Large intestine (tissue), 3 donors: ENCODE measurements around the gene FRK. TPM values are rescaled to one million over a fixed set of nuclear protein-coding genes. Genes with fewer than 3 reads are reported as not detected.

ENCODE experiments used
- DNase-seq, 2 donors: peaks; one replicate each; pipeline versions ENCODE4 v3.0.0 to v3.0.0-alpha.2; 2013
- H3K27ac ChIP-seq: one replicate; pipeline ENCODE4 v1.5.1; 2013; ENCODE audit warnings: low read length
- H3K27me3 ChIP-seq: 2 replicates; pipeline ENCODE4 v1.6.1; 2013; ENCODE audit warnings: low read length; ENCODE audit not compliant: control insufficient read depth, insufficient read depth
- H3K36me3 ChIP-seq: 2 replicates; pipeline ENCODE4 v1.6.1; 2013; ENCODE audit warnings: low read length; ENCODE audit not compliant: control insufficient read depth, insufficient read depth
- H3K4me1 ChIP-seq: one replicate; pipeline ENCODE4 v1.6.1; 2013; ENCODE audit warnings: low read length; ENCODE audit not compliant: control insufficient read depth, insufficient read depth
- H3K4me3 ChIP-seq: one replicate; pipeline ENCODE4 v1.5.1; 2013; ENCODE audit warnings: low read length
- H3K9me3 ChIP-seq: one replicate; pipeline ENCODE4 v1.6.1; 2013; ENCODE audit warnings: mild to moderate bottlenecking, low read depth, low read length, moderate library complexity; ENCODE audit not compliant: control insufficient read depth
- WGBS: methylation state at CpG from one replicate; pipeline ENCODE4 v1.1.5; 2013; ENCODE audit warnings: low lambda C conversion rate; ENCODE audit not compliant: insufficient coverage; 5-methylcytosine and 5-hydroxymethylcytosine counted together
- polyA plus RNA-seq: library from polyadenylated mRNA; unstranded; fragments of 120-200 nt; gene quantifications from one replicate; pipeline ENCODE4 v1.2.1, GENCODE V29; 2013

FRK gene
- polyA plus RNA-seq, 1 donor, result 10.7 TPM

DNA sequence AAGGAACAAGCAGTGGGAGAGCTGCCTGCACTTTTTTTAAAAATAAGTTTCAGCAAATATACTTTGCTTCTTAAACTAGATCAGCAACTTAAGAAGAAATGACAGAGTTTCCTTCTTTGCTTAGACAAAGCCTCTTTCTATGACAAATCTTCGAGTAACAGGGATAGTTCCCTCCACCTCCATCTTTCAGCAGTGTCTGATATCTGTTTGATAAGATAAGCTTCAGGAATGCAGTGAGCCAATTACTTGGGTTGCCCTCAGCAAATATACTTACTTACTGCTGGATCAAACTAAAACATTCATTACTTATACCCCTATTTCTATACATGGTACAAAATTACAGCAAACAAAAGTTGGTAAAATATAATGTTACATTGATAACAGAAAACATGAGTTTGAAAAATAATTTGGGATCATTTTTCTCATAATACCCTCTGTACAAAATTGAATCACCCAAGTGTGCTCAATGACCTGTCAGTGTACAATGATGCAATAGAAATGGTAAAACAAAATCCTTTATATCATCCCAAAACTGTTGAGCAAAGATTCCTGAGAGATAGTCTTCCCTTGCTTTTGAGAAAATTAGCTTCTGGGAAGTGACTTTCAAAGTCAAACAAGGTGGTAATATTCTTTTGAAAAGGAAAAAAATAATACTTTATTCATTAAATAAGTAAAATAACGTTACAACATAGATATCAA is 24.5 kb downstream of the FRK start:
- peaks cover 2% of the 10 kb centered on the region for H3K36me3 ChIP-seq
- H3K4me3 ChIP-seq, result no peak overlapping the region
- H3K9me3 ChIP-seq, result no peaks in the 10 kb centered on the region
- DNase-seq, result no peak
- H3K27me3 ChIP-seq, result no peaks in the 10 kb centered on the region
- WGBS, result no CpG with 5 or more reads among the region's 2 CpGs
- H3K27ac ChIP-seq, result no peak overlapping the region
- H3K4me1 ChIP-seq, result no peaks in the 10 kb centered on the region

DNA sequence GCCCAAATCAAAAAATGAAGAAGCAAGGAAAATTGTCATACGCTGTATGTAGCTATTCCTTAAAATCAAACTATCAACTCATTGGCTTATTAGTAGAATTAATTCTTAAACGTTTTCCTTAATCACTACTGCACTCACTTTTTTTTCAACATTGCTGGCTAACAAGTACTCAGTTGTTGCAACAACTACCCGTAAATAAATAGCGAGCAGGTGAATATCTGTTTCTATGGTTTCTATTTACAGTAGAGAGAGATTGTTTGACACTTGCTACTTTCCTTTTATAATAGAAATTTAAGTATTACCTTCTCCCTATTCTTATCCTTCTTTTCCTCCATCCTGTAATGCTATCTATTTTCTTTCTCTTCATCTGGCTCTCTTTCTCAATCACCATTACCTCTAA is 25.1 kb downstream of the FRK start:
- H3K27ac ChIP-seq, result no peak overlapping the region
- H3K4me3 ChIP-seq, result no peak overlapping the region
- no peak for DNase-seq
- no peaks in the 10 kb centered on the region for H3K27me3 ChIP-seq
- peaks cover 2% of the 10 kb centered on the region for H3K36me3 ChIP-seq
- 88% methylated on average over 4 of the region's 4 CpGs for WGBS
- H3K9me3 ChIP-seq, result no peaks in the 10 kb centered on the region
- peaks cover 3% of the 10 kb centered on the region for H3K4me1 ChIP-seq

DNA sequence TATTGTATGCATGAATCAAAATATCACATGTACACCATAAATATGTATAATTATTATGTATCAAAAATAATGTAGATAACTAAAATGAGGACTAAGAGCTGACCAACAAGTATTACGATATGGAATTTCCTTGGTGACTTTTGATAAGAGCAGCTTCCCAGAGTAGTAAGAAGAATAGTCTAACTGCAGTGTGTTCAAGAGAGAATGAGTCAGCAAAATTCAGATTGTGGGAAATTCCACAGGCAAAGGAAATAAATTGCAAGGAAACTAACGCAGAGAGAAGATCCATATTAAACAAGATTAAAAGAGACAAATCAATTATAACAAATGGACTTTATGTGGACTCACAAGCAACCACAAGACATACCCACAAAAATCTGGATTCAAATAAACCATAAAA is 26.4 kb downstream of the FRK start:
- H3K9me3 ChIP-seq, result no peaks in the 10 kb centered on the region
- DNase-seq, result no peak
- H3K4me3 ChIP-seq, result no peak overlapping the region
- no peaks in the 10 kb centered on the region for H3K27me3 ChIP-seq
- peaks cover 2% of the 10 kb centered on the region for H3K36me3 ChIP-seq
- no peak overlapping the region for H3K27ac ChIP-seq
- 48% methylated on average over 2 of the region's 2 CpGs for WGBS
- peaks cover 4% of the 10 kb centered on the region for H3K4me1 ChIP-seq

DNA sequence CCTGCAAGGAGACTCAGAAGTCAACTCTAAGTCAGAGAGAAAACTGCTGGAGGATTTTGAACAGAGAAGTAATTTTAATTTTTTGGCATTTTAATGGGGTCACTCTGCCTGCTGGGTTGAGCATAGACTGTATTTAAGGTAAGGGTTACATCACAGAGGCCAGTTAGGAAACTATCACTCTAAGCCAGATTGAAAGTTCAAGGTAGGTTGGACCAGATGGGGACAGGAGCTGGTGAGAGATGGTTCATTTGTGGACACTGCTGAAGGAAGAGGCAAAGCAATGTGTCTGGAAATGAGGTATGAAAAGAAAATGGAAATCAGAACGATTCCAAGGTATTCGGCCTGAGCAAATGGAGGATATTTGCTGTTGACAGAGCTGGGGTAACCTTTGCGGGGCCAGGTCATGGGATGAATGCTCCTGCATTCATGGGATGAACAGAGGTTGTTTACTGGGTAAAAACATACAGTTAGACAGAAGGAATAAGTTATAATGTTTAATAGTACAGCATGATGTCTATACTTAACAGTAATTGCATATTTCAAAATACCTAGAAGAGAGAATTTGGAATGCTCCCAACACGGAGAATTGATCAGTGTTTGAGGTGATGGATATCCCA is 26.9 kb downstream of the FRK start:
- Histone ChIP-seq H3K36me3 (no peaks in the 10 kb centered on the region), H3K9me3 (no peaks in the 10 kb centered on the region), H3K4me3 (no peak overlapping the region), H3K27ac (no peak overlapping the region), H3K4me1 (peaks cover 4% of the 10 kb centered on the region), H3K27me3 (no peaks in the 10 kb centered on the region)
- DNase-seq, result no peak
- WGBS, result 92% methylated on average over 3 of the region's 4 CpGs

DNA sequence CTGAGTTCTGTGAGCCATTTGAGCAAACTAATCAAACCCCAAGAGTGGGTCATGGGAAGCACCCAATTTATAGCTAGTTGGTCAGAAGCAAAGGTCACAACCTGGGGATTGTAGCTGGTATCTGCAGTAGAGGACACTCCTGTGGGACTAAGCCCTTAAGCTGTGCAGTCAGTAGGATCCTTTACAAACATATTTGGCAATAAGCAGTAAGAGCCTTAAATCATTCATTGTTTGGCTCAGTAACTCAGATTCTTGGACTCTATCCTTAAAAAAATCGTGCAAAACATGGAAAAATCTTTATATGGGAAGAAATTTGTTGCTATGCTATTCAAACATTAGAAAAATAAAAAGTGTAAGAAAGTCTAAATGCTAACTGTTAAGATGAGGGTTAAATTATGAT is 29.9 kb downstream of the FRK start:
- DNase-seq, result no peak
- no peaks in the 10 kb centered on the region for H3K9me3 ChIP-seq
- H3K27ac ChIP-seq, result no peak overlapping the region
- H3K27me3 ChIP-seq, result no peaks in the 10 kb centered on the region
- WGBS, result no CpG with 5 or more reads among the region's 1 CpG
- H3K4me1 ChIP-seq, result peaks cover 4% of the 10 kb centered on the region
- H3K36me3 ChIP-seq, result no peaks in the 10 kb centered on the region
- no peak overlapping the region for H3K4me3 ChIP-seq

DNA sequence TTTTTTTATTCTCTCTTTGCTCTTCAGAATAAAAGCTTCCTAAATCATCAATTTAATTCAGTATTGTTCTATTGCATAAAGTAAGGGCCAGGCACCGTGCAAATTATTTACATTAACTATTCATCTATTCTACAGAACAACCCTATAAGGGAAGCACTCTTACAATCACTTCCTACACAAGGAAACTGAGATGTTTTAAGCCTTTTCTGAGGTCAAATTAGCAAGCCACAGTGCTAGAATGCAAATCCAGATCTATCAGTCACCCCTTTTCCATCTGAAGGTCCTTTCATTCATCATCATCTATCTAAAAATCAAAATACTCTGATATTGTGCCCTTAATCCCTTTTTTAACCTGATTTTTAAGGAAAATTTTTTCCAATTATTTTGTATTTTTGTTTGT is 31.2 kb downstream of the FRK start:
- 80% methylated on average over 1 of the region's 1 CpG for WGBS
- Histone ChIP-seq H3K27me3 (no peaks in the 10 kb centered on the region), H3K27ac (no peak overlapping the region), H3K4me1 (peaks cover 4% of the 10 kb centered on the region), H3K9me3 (no peaks in the 10 kb centered on the region), H3K4me3 (no peak overlapping the region), H3K36me3 (no peaks in the 10 kb centered on the region)
- no peak for DNase-seq

DNA sequence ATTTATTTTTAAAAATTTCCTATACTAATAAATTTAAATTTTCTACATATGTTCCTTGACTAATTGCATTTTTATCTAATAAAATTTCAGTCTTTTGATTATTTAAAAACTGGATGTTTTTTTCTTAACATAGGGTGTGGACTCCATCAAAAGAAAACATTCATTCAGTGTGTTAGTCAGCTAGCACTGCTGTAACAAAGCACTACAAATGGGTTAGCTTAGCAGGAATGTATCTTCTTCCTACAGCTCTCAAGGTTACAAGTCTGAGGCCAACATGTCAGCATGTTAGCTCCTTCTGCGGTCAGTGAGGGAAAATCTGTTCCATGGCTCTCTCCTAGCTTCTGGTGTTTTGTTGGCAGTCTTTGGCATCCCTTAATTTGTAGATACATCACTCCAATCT is 32.5 kb downstream of the FRK start:
- Histone ChIP-seq H3K27ac (no peak overlapping the region), H3K4me3 (no peak overlapping the region), H3K4me1 (peaks cover 4% of the 10 kb centered on the region), H3K36me3 (no peaks in the 10 kb centered on the region), H3K27me3 (no peaks in the 10 kb centered on the region), H3K9me3 (no peaks in the 10 kb centered on the region)
- no peak for DNase-seq
- WGBS, result no CpG with 5 or more reads among the region's 1 CpG

DNA sequence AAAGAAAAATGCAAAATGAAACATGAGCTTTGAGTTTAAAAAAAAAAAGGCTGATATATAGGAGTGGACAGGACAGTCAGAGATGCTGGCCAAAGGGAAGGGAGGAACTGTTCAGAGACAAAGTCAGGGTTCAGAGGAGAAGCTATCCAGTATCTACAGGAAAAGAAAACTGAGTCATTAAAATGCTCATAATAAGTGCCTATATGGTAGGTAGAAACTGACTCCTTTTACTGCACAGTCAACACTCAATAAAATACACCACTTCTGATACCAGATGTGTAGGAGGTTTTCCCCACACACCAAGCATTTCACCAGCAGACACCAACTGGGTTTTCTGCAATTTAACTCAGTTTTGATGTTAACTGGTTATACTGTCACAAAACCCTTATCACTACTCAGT is 32.9 kb downstream of the FRK start:
- Histone ChIP-seq H3K9me3 (no peaks in the 10 kb centered on the region), H3K4me3 (no peak overlapping the region), H3K4me1 (peaks cover 4% of the 10 kb centered on the region), H3K36me3 (no peaks in the 10 kb centered on the region), H3K27me3 (no peaks in the 10 kb centered on the region), H3K27ac (no peak overlapping the region)
- DNase-seq, result no peak

DNA sequence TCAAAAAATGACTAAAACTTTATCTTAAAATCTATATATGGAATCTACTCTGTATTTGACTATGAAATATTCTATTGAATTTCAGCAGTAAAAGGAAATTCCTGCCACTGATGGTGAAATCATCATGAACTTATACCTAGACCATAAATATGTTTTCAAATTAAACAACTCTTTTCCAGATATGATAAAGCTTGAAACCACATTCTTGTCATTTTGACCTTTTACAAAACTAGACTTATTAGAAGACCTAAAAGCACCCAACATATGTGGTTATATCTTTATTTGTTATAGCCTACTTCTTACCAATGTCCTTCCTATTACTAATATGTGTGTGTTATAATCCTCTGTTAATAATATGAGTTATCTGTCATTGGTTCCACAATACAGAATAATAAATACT is 35.3 kb downstream of the FRK start:
- Histone ChIP-seq H3K4me3 (no peak overlapping the region), H3K27me3 (no peaks in the 10 kb centered on the region), H3K27ac (no peak overlapping the region), H3K4me1 (no peaks in the 10 kb centered on the region), H3K9me3 (no peaks in the 10 kb centered on the region), H3K36me3 (no peaks in the 10 kb centered on the region)
- DNase-seq, result no peak

DNA sequence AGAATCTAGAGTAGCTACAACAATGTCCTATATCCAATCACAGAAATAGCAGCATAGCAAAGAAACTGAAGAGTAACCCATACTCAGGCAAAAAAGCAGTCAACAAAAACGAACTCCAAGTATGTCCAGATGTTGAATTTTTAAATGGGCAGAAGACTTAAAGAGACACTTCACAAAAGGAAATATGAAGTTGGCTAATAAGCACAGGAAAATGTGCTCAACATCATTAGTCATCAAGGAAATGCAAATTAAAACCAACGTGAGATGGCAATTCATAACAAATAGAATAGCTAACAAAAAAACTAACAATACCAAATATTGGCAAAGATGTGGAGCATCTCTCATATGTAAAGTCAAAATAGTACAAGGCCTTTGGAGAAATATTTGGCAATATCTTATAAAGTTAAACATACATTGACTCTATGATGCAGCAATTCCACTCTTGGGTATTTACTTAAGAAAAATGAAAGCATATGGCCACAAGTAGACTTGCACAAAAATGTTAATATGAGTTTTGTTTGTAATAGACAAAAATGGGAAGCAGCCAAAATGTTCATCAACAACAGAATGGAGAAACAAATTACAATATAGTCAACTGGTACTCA is 37.7 kb downstream of the FRK start:
- WGBS, result 83% methylated on average over 1 of the region's 2 CpGs
- no peak for DNase-seq
- Histone ChIP-seq H3K4me3 (no peak overlapping the region), H3K36me3 (no peaks in the 10 kb centered on the region), H3K4me1 (peaks cover 6% of the 10 kb centered on the region), H3K27me3 (no peaks in the 10 kb centered on the region), H3K9me3 (no peaks in the 10 kb centered on the region), H3K27ac (no peak overlapping the region)

DNA sequence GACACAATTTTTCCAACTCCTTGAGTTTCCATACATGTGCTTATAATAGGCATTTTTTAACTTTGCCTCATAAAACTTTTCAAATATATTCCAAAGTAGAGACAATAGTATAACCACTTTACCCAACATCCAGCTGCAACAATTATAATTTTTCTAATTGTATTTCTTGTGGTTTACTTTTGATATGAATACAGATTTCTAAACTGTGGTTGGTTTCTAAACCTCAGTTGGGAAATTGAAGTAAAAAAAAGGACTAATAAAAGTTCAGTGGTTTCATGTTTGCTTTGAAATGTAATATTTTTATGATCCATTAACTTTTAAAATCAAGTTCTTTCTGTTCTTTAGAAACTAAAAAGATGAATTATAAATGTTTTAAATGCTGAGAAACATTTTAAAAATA is 40.0 kb downstream of the FRK start:
- Histone ChIP-seq H3K4me1 (peaks cover 21% of the 10 kb centered on the region), H3K4me3 (no peak overlapping the region), H3K36me3 (no peaks in the 10 kb centered on the region), H3K27me3 (no peaks in the 10 kb centered on the region), H3K27ac (no peak overlapping the region), H3K9me3 (no peaks in the 10 kb centered on the region)
- DNase-seq, result no peak
